GM18499 (cell line): ENCODE results near the gene CHPF2.

Source experiments
- ATAC-seq: cut with Tn5 transposase; IDR thresholded peaks from one replicate; pipeline ENCODE4 v1.9.1; 2021; ENCODE audit warnings: moderate number of reproducible peaks; ENCODE audit not compliant: insufficient read depth, unreplicated experiment

Gene CHPF2

GRCh38 chr7:151244196-151244840 lies 12.0 kb downstream of the CHPF2 start:
- no peak for ATAC-seq

- no peak for ATAC-seq
Measured at GRCh38 chr7:151244841-151245346, 12.6 kb downstream of the CHPF2 start.

GRCh38 chr7:151245360-151246101 lies 13.2 kb downstream of the CHPF2 start:
- ATAC-seq: no peak

- ATAC-seq: no peak
Measured at GRCh38 chr7:151246102-151246850, 14.0 kb downstream of the CHPF2 start.

GRCh38 chr7:151246851-151247580 lies 14.7 kb downstream of the CHPF2 start:
- no peak for ATAC-seq

GRCh38 chr7:151247611-151248345 lies 15.5 kb downstream of the CHPF2 start:
- no peak for ATAC-seq

- no peak for ATAC-seq
Measured at GRCh38 chr7:151248346-151249033, 16.2 kb downstream of the CHPF2 start, which contains the start of gene SMARCD3. Gene SMARCD3 (minus strand): TSS chr7:151248694. CDS start chr7:151248562, 132 bp downstream.

- ATAC-seq: no peak
Measured at GRCh38 chr7:151249034-151249731, 16.9 kb downstream of the CHPF2 start.

GRCh38 chr7:151249732-151250072 lies 17.4 kb downstream of the CHPF2 start:
- no peak for ATAC-seq

- no peak for ATAC-seq
Measured at GRCh38 chr7:151250181-151251132, 18.2 kb downstream of the CHPF2 start.

- no peak for ATAC-seq
Measured at GRCh38 chr7:151251328-151251688, 19.0 kb downstream of the CHPF2 start.

- no peak for ATAC-seq
Measured at GRCh38 chr7:151251689-151252560, 19.6 kb downstream of the CHPF2 start.

- ATAC-seq: no peak
Measured at GRCh38 chr7:151252561-151252835, 20.2 kb downstream of the CHPF2 start.

- no peak for ATAC-seq
Measured at GRCh38 chr7:151252961-151253711, 20.9 kb downstream of the CHPF2 start.

- no peak for ATAC-seq
Measured at GRCh38 chr7:151254316-151254715, 22.0 kb downstream of the CHPF2 start.

- no peak for ATAC-seq
Measured at GRCh38 chr7:151254851-151255250, 22.6 kb downstream of the CHPF2 start.
